A549 treated with CORT108297 at 1 μM for 4 hours (cell line): ENCODE data around the gene TKT. TPM values are rescaled to one million over a fixed set of nuclear protein-coding genes. Genes with fewer than 3 reads are reported as not detected.

Source experiments
- total RNA-seq: library from RNA; stranded (reverse); fragments of 200-300 nt; extraction: Qiagen RNA extraction; gene quantifications from 5 replicates; pipeline ENCODE4 v1.2.3, GENCODE V29; 2022

TKT gene, protein sequence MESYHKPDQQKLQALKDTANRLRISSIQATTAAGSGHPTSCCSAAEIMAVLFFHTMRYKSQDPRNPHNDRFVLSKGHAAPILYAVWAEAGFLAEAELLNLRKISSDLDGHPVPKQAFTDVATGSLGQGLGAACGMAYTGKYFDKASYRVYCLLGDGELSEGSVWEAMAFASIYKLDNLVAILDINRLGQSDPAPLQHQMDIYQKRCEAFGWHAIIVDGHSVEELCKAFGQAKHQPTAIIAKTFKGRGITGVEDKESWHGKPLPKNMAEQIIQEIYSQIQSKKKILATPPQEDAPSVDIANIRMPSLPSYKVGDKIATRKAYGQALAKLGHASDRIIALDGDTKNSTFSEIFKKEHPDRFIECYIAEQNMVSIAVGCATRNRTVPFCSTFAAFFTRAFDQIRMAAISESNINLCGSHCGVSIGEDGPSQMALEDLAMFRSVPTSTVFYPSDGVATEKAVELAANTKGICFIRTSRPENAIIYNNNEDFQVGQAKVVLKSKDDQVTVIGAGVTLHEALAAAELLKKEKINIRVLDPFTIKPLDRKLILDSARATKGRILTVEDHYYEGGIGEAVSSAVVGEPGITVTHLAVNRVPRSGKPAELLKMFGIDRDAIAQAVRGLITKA
- total RNA-seq: 1,659 to 2,212 TPM (median 2,154 TPM) in 5 replicates

DNA sequence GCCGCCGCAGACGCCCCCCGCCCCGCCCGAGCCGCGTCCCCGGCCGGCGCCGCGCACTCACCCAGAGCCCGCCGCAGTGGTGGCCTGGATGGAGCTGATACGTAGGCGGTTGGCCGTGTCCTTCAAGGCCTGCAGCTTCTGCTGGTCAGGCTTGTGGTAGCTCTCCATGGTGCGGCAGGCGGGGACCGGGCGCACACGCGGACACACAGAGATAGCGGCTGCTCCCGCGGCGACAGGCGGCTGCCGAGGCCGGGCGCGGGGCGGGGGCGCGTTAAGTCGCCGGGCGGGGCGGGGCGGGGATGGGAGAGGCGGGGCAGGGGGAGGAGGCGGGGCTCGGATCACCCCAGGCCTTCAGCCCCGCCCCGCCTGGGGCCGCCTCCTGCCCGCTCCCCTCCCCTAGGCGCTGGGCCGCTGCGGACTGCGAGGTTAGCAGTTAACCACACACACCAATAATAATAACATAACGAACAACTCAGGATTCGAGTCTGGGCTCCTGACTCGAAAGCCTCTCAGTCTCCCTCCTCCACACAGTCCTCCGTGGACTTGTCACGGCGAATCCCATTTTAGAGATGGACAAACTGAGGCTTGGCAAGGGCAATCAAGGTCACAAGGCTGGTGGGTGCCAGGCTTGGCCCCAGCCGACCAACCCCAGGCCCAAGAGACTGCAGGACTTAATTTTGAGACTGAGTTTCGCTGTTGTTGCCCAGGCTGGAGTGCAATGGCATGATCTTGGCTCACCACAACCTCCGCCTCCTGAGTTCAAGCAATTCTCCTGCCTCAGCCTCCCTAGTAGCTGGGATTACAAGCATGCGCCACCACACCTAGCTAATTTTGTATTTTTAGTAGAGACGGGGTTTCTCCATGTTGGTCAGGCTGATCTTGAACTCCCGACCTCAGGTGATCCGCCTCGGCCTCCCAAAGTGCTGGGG is at the start of gene TKT:
Gene TKT, minus strand, starts transcription at position 248 of the 929 bp plus-strand sequence. Its CDS starts 80 bp downstream, at position 168.

Other genes with a start within 250 kb of the TKT start
- gene SFMBT1, start 209.9 kb downstream of the TKT start, total RNA-seq: 7.6 to 9.2 TPM (median 8.1 TPM) in 5 replicates
- 20.8 to 29.8 TPM (median 28.0 TPM) in 5 replicates for gene RFT1, start 125.6 kb downstream of the TKT start, total RNA-seq
- 20.9 to 28.6 TPM (median 27.2 TPM) in 5 replicates for gene PRKCD, start 94.8 kb downstream of the TKT start, total RNA-seq
- 6.3 to 7.9 TPM (median 6.8 TPM) in 5 replicates for gene DCP1A, start 91.5 kb upstream of the TKT start, total RNA-seq
- 0.61 to 1.2 TPM (median 0.83 TPM) in 5 replicates for gene CACNA1D, start 238.6 kb upstream of the TKT start, total RNA-seq